Colonic mucosa (tissue), 4 donors: ENCODE results near the gene ANKRD11. TPM values are rescaled to one million over a fixed set of nuclear protein-coding genes. Genes with fewer than 3 reads are reported as not detected.

Source experiments
- DNase-seq: peaks from one replicate; pipeline ENCODE4 v3.0.0-alpha.2; 2020
- H3K27ac ChIP-seq: fragments of 200-600 bp; one replicate; pipeline ENCODE4 v1.8.0; 2021
- H3K27me3 ChIP-seq: fragments of 200-600 bp; one replicate; pipeline ENCODE4 v1.8.0; 2021
- H3K36me3 ChIP-seq: fragments of 200-600 bp; one replicate; pipeline ENCODE4 v1.8.0; 2021
- H3K4me1 ChIP-seq: fragments of 200-600 bp; one replicate; pipeline ENCODE4 v1.8.0; 2021; ENCODE audit warnings: mild to moderate bottlenecking
- H3K4me3 ChIP-seq: fragments of 200-600 bp; one replicate; pipeline ENCODE4 v1.8.0; 2021
- H3K9ac ChIP-seq, 2 donors: one replicate each; pipeline ENCODE4 v1.7.0; 2013; ENCODE audit warnings: control low read depth in 2 of 2, low read depth in 2 of 2, low read length in 2 of 2
- H3K9me3 ChIP-seq: fragments of 200-600 bp; one replicate; pipeline ENCODE4 v1.8.0; 2021
- intact Hi-C: fragments of 100-400 bp; cut with DNase I; formaldehyde crosslinking; loops from one replicate; pipeline ENCODE4 v1.14.1; 2022
- total RNA-seq, 2 donors: library from RNA; stranded (reverse); fragmentation: NEBNext Ultra II Directional in 1 of 2; extraction: Animal tissue kit (Norgen Biotek cat#: 25700) in 1 of 2; gene quantifications; one replicate each; pipeline ENCODE4 v1.2.1, GENCODE V29; 2021
- TF ChIP-seq, protein P1 (sequence below): fragments of 200-600 bp; IDR thresholded peaks from one replicate; pipeline ENCODE4 v1.8.0; 2022; ENCODE audit warnings: antibody characterized with exemption, mild to moderate bottlenecking
- donor health status: healthy.
- donor health status: DM: no; HTN: no; CAD: no.
- donor health status: DM: no; HTN: no; CAD: no.

The ANKRD11 gene
- total RNA-seq, 2 donors from 2014 or later = 69.4 to 129 TPM

DNA sequence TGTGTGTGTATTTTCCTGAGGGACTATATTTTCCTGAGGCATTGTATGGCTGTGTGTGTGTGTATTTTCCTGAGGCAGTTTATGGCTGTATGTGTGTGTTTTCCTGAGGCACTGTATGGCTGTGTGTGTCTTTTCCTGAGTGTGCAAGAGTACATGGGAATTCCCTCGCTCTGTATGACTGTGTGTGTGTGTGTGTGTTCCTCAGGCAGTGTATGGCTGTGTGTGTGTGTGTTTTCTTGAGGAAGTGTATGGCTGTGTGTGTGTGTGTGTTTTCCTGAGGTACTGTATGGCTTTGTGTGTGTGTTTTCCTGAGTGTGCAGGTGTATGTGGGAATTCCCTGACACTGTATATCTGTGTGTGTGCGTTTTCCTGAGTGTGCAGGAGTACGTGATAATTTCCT, 268.8 kb downstream of the ANKRD11 start:
- no peak for DNase-seq
- Histone ChIP-seq H3K4me3 (no peak overlapping the region), H3K9me3 (no peaks in the 10 kb centered on the region), H3K27ac (no peak overlapping the region), H3K27me3 (no peaks in the 10 kb centered on the region), H3K36me3 (peaks cover 4% of the 10 kb centered on the region), H3K4me1 (peaks cover 3% of the 10 kb centered on the region), H3K9ac (no peak overlapping the region)
- intact Hi-C loops = no loop called here
- TF ChIP-seq, protein P1, sequence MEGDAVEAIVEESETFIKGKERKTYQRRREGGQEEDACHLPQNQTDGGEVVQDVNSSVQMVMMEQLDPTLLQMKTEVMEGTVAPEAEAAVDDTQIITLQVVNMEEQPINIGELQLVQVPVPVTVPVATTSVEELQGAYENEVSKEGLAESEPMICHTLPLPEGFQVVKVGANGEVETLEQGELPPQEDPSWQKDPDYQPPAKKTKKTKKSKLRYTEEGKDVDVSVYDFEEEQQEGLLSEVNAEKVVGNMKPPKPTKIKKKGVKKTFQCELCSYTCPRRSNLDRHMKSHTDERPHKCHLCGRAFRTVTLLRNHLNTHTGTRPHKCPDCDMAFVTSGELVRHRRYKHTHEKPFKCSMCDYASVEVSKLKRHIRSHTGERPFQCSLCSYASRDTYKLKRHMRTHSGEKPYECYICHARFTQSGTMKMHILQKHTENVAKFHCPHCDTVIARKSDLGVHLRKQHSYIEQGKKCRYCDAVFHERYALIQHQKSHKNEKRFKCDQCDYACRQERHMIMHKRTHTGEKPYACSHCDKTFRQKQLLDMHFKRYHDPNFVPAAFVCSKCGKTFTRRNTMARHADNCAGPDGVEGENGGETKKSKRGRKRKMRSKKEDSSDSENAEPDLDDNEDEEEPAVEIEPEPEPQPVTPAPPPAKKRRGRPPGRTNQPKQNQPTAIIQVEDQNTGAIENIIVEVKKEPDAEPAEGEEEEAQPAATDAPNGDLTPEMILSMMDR = no peak

DNA sequence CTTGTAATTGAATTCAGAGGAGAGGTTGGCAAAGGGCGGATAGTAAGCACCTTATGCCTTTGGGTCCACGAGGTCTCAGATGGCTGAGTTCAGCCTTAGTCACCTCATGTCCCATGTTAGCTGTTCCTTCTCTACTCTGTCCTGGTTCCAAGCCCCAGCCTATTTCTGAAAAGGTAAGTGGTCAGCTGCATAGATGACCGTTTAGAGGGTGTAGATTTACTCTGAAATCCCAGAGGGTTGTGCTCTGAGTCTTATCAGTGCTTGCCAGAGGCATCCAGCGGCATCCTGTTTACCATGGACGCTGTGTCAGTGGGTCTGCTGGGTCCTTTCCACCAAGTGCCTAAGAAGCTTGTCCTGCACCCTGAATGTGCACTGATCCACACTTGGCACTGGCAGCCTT, 271.0 kb downstream of the ANKRD11 start:
- TF ChIP-seq, protein P1 = no peak
- Histone ChIP-seq H3K4me1 (peaks cover 3% of the 10 kb centered on the region), H3K9me3 (no peaks in the 10 kb centered on the region), H3K27me3 (no peaks in the 10 kb centered on the region), H3K9ac (no peak overlapping the region), H3K36me3 (no peaks in the 10 kb centered on the region), H3K4me3 (no peak overlapping the region), H3K27ac (no peak overlapping the region)
- intact Hi-C loops = loop anchor here (5.0 to 10.0 kb wide), 2 partner anchors 277 to 365 kb away; partner anchors contain the start of genes GALNS and TRAPPC2L
- DNase-seq = no peak

Other genes starting within 250 kb of the ANKRD11 start
- 100 to 1,000 TPM in 1 of 2 donors, 10 to 100 TPM in 1; 85.6 to 105 TPM for gene SPG7, start 17.8 kb upstream of the ANKRD11 start, total RNA-seq
- 1,000 to 10,000 TPM; 1,855 to 2,011 TPM for gene RPL13, start 70.1 kb upstream of the ANKRD11 start, total RNA-seq
- 1 to 10 TPM in 1 of 2 donors, under 1 TPM in 1; 0.19 to 1.6 TPM for gene CPNE7, start 85.2 kb upstream of the ANKRD11 start, total RNA-seq
- gene DPEP1, start 123.1 kb upstream of the ANKRD11 start, total RNA-seq = 1 to 10 TPM in 1 of 2 donors, under 1 TPM in 1; 0.42 to 2.7 TPM
- 100 to 1,000 TPM; 118 to 176 TPM for gene CHMP1A, start 167.1 kb upstream of the ANKRD11 start, total RNA-seq
- gene SPATA33, start 167.3 kb upstream of the ANKRD11 start, total RNA-seq = 10 to 100 TPM in 1 of 2 donors, 1 to 10 TPM in 1; 4.7 to 10.0 TPM
- 100 to 1,000 TPM in 1 of 2 donors, 10 to 100 TPM in 1; 72.2 to 136 TPM for gene CDK10, start 196.1 kb upstream of the ANKRD11 start, total RNA-seq
- gene SPATA2L, start 211.1 kb upstream of the ANKRD11 start, total RNA-seq = 10 to 100 TPM; 17.8 to 18.4 TPM
- gene VPS9D1, start 230.3 kb upstream of the ANKRD11 start, total RNA-seq = 10 to 100 TPM; 11.9 to 12.7 TPM
- 10 to 100 TPM; 19.2 to 30.6 TPM for gene ZNF276, start 231.0 kb upstream of the ANKRD11 start, total RNA-seq